Ovary (tissue), 9 donors: ENCODE results near the gene TLE7. TPM values are rescaled to one million over a fixed set of nuclear protein-coding genes. Genes with fewer than 3 reads are reported as not detected.

ENCODE experiments used
- DNase-seq, 5 donors: peaks; one replicate each; pipeline ENCODE4 v3.0.0-alpha.2; 2019 to 2020
- H3K27ac ChIP-seq, 2 donors: fragments of 200-600 bp; one replicate each; pipeline versions ENCODE4 v1.5.1 to v1.8.0; 2019 to 2022
- H3K27me3 ChIP-seq: fragments of 200-600 bp; one replicate; pipeline ENCODE4 v1.8.0; 2022
- H3K36me3 ChIP-seq: fragments of 200-600 bp; sonication (generic); one replicate; pipeline ENCODE4 v1.5.1; 2019
- H3K4me1 ChIP-seq: one replicate; pipeline ENCODE4 v1.8.1; 2013; ENCODE audit warnings: mild to moderate bottlenecking, moderate library complexity; ENCODE audit not compliant: insufficient read depth
- H3K4me3 ChIP-seq: fragments of 200-600 bp; sonication (generic); one replicate; pipeline ENCODE4 v1.5.1; 2017
- H3K9me3 ChIP-seq, 2 donors: fragments of 200-600 bp in 1 of 2; sonication (generic) in 1 of 2; one replicate each; pipeline versions ENCODE4 v1.5.1 to v1.8.1; 2013 to 2019; ENCODE audit warnings: mild to moderate bottlenecking in 1 of 2, moderate library complexity in 1 of 2
- CTCF ChIP-seq, 3 donors: fragments of 450-650 bp in 2 of 3; fragments of 200-600 bp in 1 of 3; IDR thresholded peaks; one replicate each; pipeline versions ENCODE4 v1.5.1 to v1.8.0; 2016 to 2022; ENCODE audit warnings: antibody characterized with exemption in 3 of 3, mild to moderate bottlenecking in 1 of 3
- EP300 ChIP-seq: sonication (generic); formaldehyde crosslinking; IDR thresholded peaks from one replicate; pipeline ENCODE4 v1.6.1; 2017; ENCODE audit warnings: antibody characterized with exemption
- POLR2A ChIP-seq: fragments of 450-650 bp; IDR thresholded peaks from one replicate; pipeline ENCODE4 v1.6.1; 2017; ENCODE audit warnings: antibody characterized with exemption, mild to moderate bottlenecking, moderate library complexity
- WGBS, 3 donors: extraction: QIAGEN DNeasy Blood & Tissue Kit in 1 of 3; methylation state at CpG; one replicate each; pipeline versions ENCODE4 v1.1.5 to v1.1.7; 2013 to 2017; 5-methylcytosine and 5-hydroxymethylcytosine counted together
- intact Hi-C, 4 donors: fragments of 100-400 bp; cut with DNase I; formaldehyde crosslinking; loops; one replicate each; pipeline versions ENCODE4 v1.11.0 to v1.15.1; 2022 to 2023
- polyA plus RNA-seq, 2 donors: library from polyadenylated mRNA; stranded (reverse); fragments of 200-250 nt in 1 of 2; fragments of 350-450 nt in 1 of 2; fragmentation: Illumina TruSeq in 1 of 2; extraction: RNeasy Lipid Tissue Mini Kit (QIAGEN cat#74804) in 1 of 2; gene quantifications; one replicate each; pipeline ENCODE4 v1.2.3, GENCODE V29; 2013 to 2014
- total RNA-seq, 7 donors: library from RNA; depleted of rRNA in 2 of 7; stranded (reverse); fragments of >200 nt in 2 of 7; fragmentation: NEBNext Ultra II Directional in 3 of 7; extraction: Animal tissue kit (Norgen Biotek cat#: 25700) in 3 of 7; gene quantifications; one replicate each; pipeline versions ENCODE4 v1.1.0 to v1.2.4, GENCODE V29; 2016 to 2023
- donor health status: DM: no; HTN: no; CAD: no; lungs with moderate emphysema.
- donor health status: DM: no; HTN: no; CAD: no.
- donor health status: Bipolar disorder and iron deficiency.
- donor health status: DM: yes; HTN: yes; CAD: no.
- donor health status: DM: no; HTN: no; CAD: no.
- donor health status: DM: yes; HTN: yes; CAD: no.

Gene TLE7
- total and polyA plus RNA-seq, 9 donors: 0.10 TPM; not detected in 8

- no peak for TF ChIP-seq EP300
- TF ChIP-seq CTCF (IDR thresholded peaks at IDR 0.05): no peak
- TF ChIP-seq POLR2A: no peak
- intact Hi-C loops: no loop called here
- Histone ChIP-seq H3K27me3 (no peaks in the 10 kb centered on the region), H3K9me3 (no peaks in the 10 kb centered on the region), H3K36me3 (no peaks in the 10 kb centered on the region), H3K27ac (peak overlapping the region in 1 of 2 donors; percentile 37), H3K4me1 (no peaks in the 10 kb centered on the region), H3K4me3 (no peak overlapping the region)
- no peak for DNase-seq
- WGBS, 3 donors: 56 to 64% (median 61%) methylated on average over 12 of the region's 12 CpGs
Measured at GRCh38 chr16:71426880-71427615, 14.8 kb downstream of the TLE7 start.

- DNase-seq: peak in 4 of 5 donors; percentile 25 to 80 (median 68)
- TF ChIP-seq POLR2A (no peak), EP300 (no peak), CTCF (IDR thresholded peaks at IDR 0.05) (no peak)
- intact Hi-C loops: no loop called here
- Histone ChIP-seq H3K27me3 (no peaks in the 10 kb centered on the region), H3K9me3 (no peaks in the 10 kb centered on the region), H3K36me3 (no peaks in the 10 kb centered on the region), H3K27ac (peak overlapping the region in 1 of 2 donors; percentile 37), H3K4me1 (no peaks in the 10 kb centered on the region), H3K4me3 (peak overlapping the region; percentile 32)
- 1 to 2% (median 2%) methylated on average over 45 to 48 of the region's 48 CpGs for WGBS, 3 donors
Measured at GRCh38 chr16:71426069-71426879, 15.6 kb downstream of the TLE7 start.

- no peaks in the 10 kb centered on the region for H3K36me3 ChIP-seq
- DNase-seq: no peak
- intact Hi-C loops: no loop called here
- H3K27ac ChIP-seq: peak overlapping the region in 1 of 2 donors; percentile 34
- H3K4me3 ChIP-seq: peak overlapping the region; percentile 32
- H3K9me3 ChIP-seq: no peaks in the 10 kb centered on the region
- TF ChIP-seq EP300: no peak
- no peak for TF ChIP-seq CTCF (IDR thresholded peaks at IDR 0.05)
- no peak for TF ChIP-seq POLR2A
- WGBS, 3 donors: 5 to 6% (median 6%) methylated on average over 18 of the region's 18 CpGs
- no peaks in the 10 kb centered on the region for H3K27me3 ChIP-seq
- H3K4me1 ChIP-seq: no peaks in the 10 kb centered on the region
Measured at GRCh38 chr16:71425746-71426068, 16.1 kb downstream of the TLE7 start.

GRCh38 chr16:71424626-71425025 is 17.2 kb downstream of the TLE7 start:
- TF ChIP-seq CTCF (IDR thresholded peaks at IDR 0.05) (no peak), POLR2A (no peak), EP300 (no peak)
- no peak for DNase-seq
- Histone ChIP-seq H3K36me3 (no peaks in the 10 kb centered on the region), H3K27ac (no peak overlapping the region), H3K9me3 (no peaks in the 10 kb centered on the region), H3K27me3 (no peaks in the 10 kb centered on the region), H3K4me3 (no peak overlapping the region), H3K4me1 (no peaks in the 10 kb centered on the region)
- intact Hi-C loops: no loop called here
- 61 to 64% (median 61%) methylated on average over 6 of the region's 6 CpGs for WGBS, 3 donors
